ENCODE measurements around the gene MED31. TPM values are rescaled to one million over a fixed set of nuclear protein-coding genes. Genes with fewer than 3 reads are reported as not detected.
"Not testable (repeated sequence)": the region's sequence is repeated elsewhere in the genome, so short reads cannot be mapped to it uniquely, and the experiment has no call there.

Gene MED31
- total RNA-seq = 10 to 100 TPM; 23.1 to 23.2 TPM

- H3K9me3 Mint-ChIP-seq = no peaks in the 10 kb centered on the region
- peak within 1 kb of the TSS; percentile 98 for H3K27ac Mint-ChIP-seq
- POLR2A ChIA-PET = interaction anchor here (1.1 to 2.9 kb wide), 4 partner anchors 11 to 207 kb away, joined by 3 to 42 read pairs (median 9); partner anchors contain the start of genes KIAA0753, PIMREG, TXNDC17 and XAF1
- H3K4me3 Mint-ChIP-seq = peak within 1 kb of the TSS; percentile 97
- H3K36me3 Mint-ChIP-seq = peaks cover 13% of the 10 kb centered on the region
- peaks cover 38% of the 10 kb centered on the region for H3K4me1 Mint-ChIP-seq
- DNase-seq = peak; percentile 96
- H3K27me3 Mint-ChIP-seq = peaks cover 6% of the 10 kb centered on the region
- peak; percentile 93 for ATAC-seq (ENCODE audit: low read depth)
Measured at GRCh38 chr17:6651354-6651918, at the start of gene MED31, which contains the start of gene C17orf100. Gene MED31, minus strand, starts transcription at chr17:6651605. Its CDS starts 77 bp downstream, at chr17:6651528. Gene C17orf100, plus strand, starts transcription at chr17:6651762. Its CDS starts 152 bp downstream, at chr17:6651914.

- ATAC-seq (ENCODE audit: low read depth) (no peak), DNase-seq (no peak)
- peaks cover 5% of the 10 kb centered on the region for H3K4me1 Mint-ChIP-seq
- POLR2A ChIA-PET = interaction anchor here (0.6 kb wide), 1 partner anchor 504 kb away, joined by 4 read pairs; no protein-coding TSS in a partner anchor
- peaks cover 11% of the 10 kb centered on the region for H3K27me3 Mint-ChIP-seq
- H3K4me3 Mint-ChIP-seq = no peak overlapping the region
- H3K9me3 Mint-ChIP-seq = no peaks in the 10 kb centered on the region
- H3K27ac Mint-ChIP-seq = no peak overlapping the region
- no peaks in the 10 kb centered on the region for H3K36me3 Mint-ChIP-seq
Measured at GRCh38 chr17:6700948-6701307, 49.5 kb upstream of the MED31 start.

GRCh38 chr17:6699997-6700947 lies 48.9 kb upstream of the MED31 start:
- ATAC-seq (ENCODE audit: low read depth) = no peak
- Mint-ChIP-seq H3K27me3 (peaks cover 8% of the 10 kb centered on the region), H3K27ac (no peak overlapping the region), H3K4me3 (no peak overlapping the region), H3K9me3 (no peaks in the 10 kb centered on the region), H3K4me1 (peaks cover 5% of the 10 kb centered on the region), H3K36me3 (no peaks in the 10 kb centered on the region)
- POLR2A ChIA-PET = interaction anchor here (0.6 kb wide), 1 partner anchor 504 kb away, joined by 4 read pairs; no protein-coding TSS in a partner anchor
- no peak for DNase-seq

- no peaks in the 10 kb centered on the region for H3K36me3 Mint-ChIP-seq
- H3K9me3 Mint-ChIP-seq = no peaks in the 10 kb centered on the region
- H3K4me1 Mint-ChIP-seq = peaks cover 5% of the 10 kb centered on the region
- H3K27me3 Mint-ChIP-seq = peaks cover 14% of the 10 kb centered on the region
- DNase-seq (no peak), ATAC-seq (ENCODE audit: low read depth) (no peak)
- POLR2A ChIA-PET = no interaction called here
- H3K27ac Mint-ChIP-seq = no peak overlapping the region
- no peak overlapping the region for H3K4me3 Mint-ChIP-seq
Measured at GRCh38 chr17:6698004-6698403, 46.6 kb upstream of the MED31 start.

- Mint-ChIP-seq H3K9me3 (no peaks in the 10 kb centered on the region), H3K36me3 (no peaks in the 10 kb centered on the region), H3K27me3 (peaks cover 18% of the 10 kb centered on the region), H3K27ac (no peak overlapping the region), H3K4me1 (peaks cover 4% of the 10 kb centered on the region), H3K4me3 (no peak overlapping the region)
- DNase-seq (no peak), ATAC-seq (ENCODE audit: low read depth) (no peak)
- POLR2A ChIA-PET = no interaction called here
Measured at GRCh38 chr17:6696906-6697305, 45.5 kb upstream of the MED31 start.

GRCh38 chr17:6695565-6695964 lies 44.2 kb upstream of the MED31 start:
- Mint-ChIP-seq H3K36me3 (no peaks in the 10 kb centered on the region), H3K4me1 (peaks cover 2% of the 10 kb centered on the region), H3K27me3 (peaks cover 23% of the 10 kb centered on the region), H3K27ac (no peak overlapping the region), H3K4me3 (no peak overlapping the region), H3K9me3 (no peaks in the 10 kb centered on the region)
- POLR2A ChIA-PET = no interaction called here
- ATAC-seq (ENCODE audit: low read depth) = no peak
- no peak for DNase-seq

GRCh38 chr17:6695051-6695450 lies 43.6 kb upstream of the MED31 start:
- Mint-ChIP-seq H3K27ac (no peak overlapping the region), H3K36me3 (no peaks in the 10 kb centered on the region), H3K9me3 (no peaks in the 10 kb centered on the region), H3K27me3 (peaks cover 23% of the 10 kb centered on the region), H3K4me1 (peaks cover 2% of the 10 kb centered on the region), H3K4me3 (no peak overlapping the region)
- ATAC-seq (ENCODE audit: low read depth) (no peak), DNase-seq (no peak)
- POLR2A ChIA-PET = no interaction called here

GRCh38 chr17:6691958-6692357 lies 40.6 kb upstream of the MED31 start:
- not testable (repeated sequence) for ATAC-seq (ENCODE audit: low read depth); H3K27ac Mint-ChIP-seq; DNase-seq; H3K4me1 Mint-ChIP-seq; H3K9me3 Mint-ChIP-seq; H3K36me3 Mint-ChIP-seq; H3K4me3 Mint-ChIP-seq
- peaks cover 31% of the 10 kb centered on the region for H3K27me3 Mint-ChIP-seq
- POLR2A ChIA-PET = interaction anchor here (1.0 kb wide), 1 partner anchor 9 kb away, joined by 3 read pairs; no protein-coding TSS in a partner anchor

- no peak for DNase-seq
- ATAC-seq (ENCODE audit: low read depth) = no peak
- Mint-ChIP-seq H3K4me1 (no peaks in the 10 kb centered on the region), H3K9me3 (no peaks in the 10 kb centered on the region), H3K36me3 (no peaks in the 10 kb centered on the region), H3K27ac (no peak overlapping the region), H3K4me3 (no peak overlapping the region), H3K27me3 (peaks cover 35% of the 10 kb centered on the region)
- POLR2A ChIA-PET = interaction anchor here (1.0 kb wide), 1 partner anchor 9 kb away, joined by 3 read pairs; no protein-coding TSS in a partner anchor
Measured at GRCh38 chr17:6691546-6691945, 40.1 kb upstream of the MED31 start.

- H3K4me1 Mint-ChIP-seq = no peaks in the 10 kb centered on the region
- ATAC-seq (ENCODE audit: low read depth) (no peak), DNase-seq (no peak)
- peaks cover 38% of the 10 kb centered on the region for H3K27me3 Mint-ChIP-seq
- POLR2A ChIA-PET = no interaction called here
- H3K4me3 Mint-ChIP-seq = no peak overlapping the region
- no peaks in the 10 kb centered on the region for H3K9me3 Mint-ChIP-seq
- H3K27ac Mint-ChIP-seq = no peak overlapping the region
- H3K36me3 Mint-ChIP-seq = no peaks in the 10 kb centered on the region
Measured at GRCh38 chr17:6690641-6691040, 39.2 kb upstream of the MED31 start.

- Mint-ChIP-seq H3K27ac (no peak overlapping the region), H3K4me1 (no peaks in the 10 kb centered on the region), H3K36me3 (no peaks in the 10 kb centered on the region), H3K4me3 (no peak overlapping the region), H3K9me3 (no peaks in the 10 kb centered on the region), H3K27me3 (peaks cover 36% of the 10 kb centered on the region)
- no peak for DNase-seq
- POLR2A ChIA-PET = no interaction called here
- no peak for ATAC-seq (ENCODE audit: low read depth)
Measured at GRCh38 chr17:6688944-6689343, 37.5 kb upstream of the MED31 start.

GRCh38 chr17:6686026-6686425 lies 34.6 kb upstream of the MED31 start:
- Mint-ChIP-seq H3K27me3 (peaks cover 45% of the 10 kb centered on the region), H3K4me1 (no peaks in the 10 kb centered on the region), H3K36me3 (no peaks in the 10 kb centered on the region), H3K4me3 (no peak overlapping the region), H3K9me3 (no peaks in the 10 kb centered on the region), H3K27ac (no peak overlapping the region)
- DNase-seq = no peak
- no peak for ATAC-seq (ENCODE audit: low read depth)
- POLR2A ChIA-PET = no interaction called here

GRCh38 chr17:6684881-6685767 lies 33.7 kb upstream of the MED31 start:
- no peak for DNase-seq
- no peak overlapping the region for H3K4me3 Mint-ChIP-seq
- H3K27ac Mint-ChIP-seq = no peak overlapping the region
- H3K27me3 Mint-ChIP-seq = peaks cover 49% of the 10 kb centered on the region
- H3K36me3 Mint-ChIP-seq = no peaks in the 10 kb centered on the region
- POLR2A ChIA-PET = no interaction called here
- H3K9me3 Mint-ChIP-seq = no peaks in the 10 kb centered on the region
- ATAC-seq (ENCODE audit: low read depth) = no peak
- no peaks in the 10 kb centered on the region for H3K4me1 Mint-ChIP-seq

Measured in activated naive CD8-positive, alpha-beta T cell treated with anti-CD3 and anti-CD28 coated beads, Interleukin-2, amount 10 ng/mL, durations not matched to agents 7 days and 5 days (primary cell).